Activated naive CD8-positive, alpha-beta T cell (primary cell): ENCODE measurements around the gene OR4S1.
A peak's percentile ranks its signal among the peaks of the same experiment; 100 is the strongest.
"Not testable (repeated sequence)": the region's sequence is repeated elsewhere in the genome, so short reads cannot be mapped to it uniquely, and the experiment has no call there.

Experiments used
- H3K27ac Mint-ChIP-seq: one replicate; pipeline ENCODE4 v1.8.0; 2021; ENCODE audit warnings: mixed read lengths
- H3K27me3 Mint-ChIP-seq: one replicate; pipeline ENCODE4 v1.8.0; 2021; ENCODE audit warnings: mixed read lengths
- H3K36me3 Mint-ChIP-seq: one replicate; pipeline ENCODE4 v1.8.0; 2021; ENCODE audit warnings: mixed read lengths
- H3K4me1 Mint-ChIP-seq: one replicate; pipeline ENCODE4 v1.8.0; 2021; ENCODE audit warnings: low read depth, mixed read lengths
- H3K4me3 Mint-ChIP-seq: one replicate; pipeline ENCODE4 v1.8.0; 2021; ENCODE audit warnings: mild to moderate bottlenecking, mixed read lengths
- H3K9me3 Mint-ChIP-seq: one replicate; pipeline ENCODE4 v1.8.0; 2021; ENCODE audit warnings: low read depth, mixed read lengths

OR4S1 gene

GRCh38 chr11:48305923-48306322 is at the start of gene OR4S1:
OR4S1 (plus strand) TSS chr11:48306223; CDS start chr11:48306223, 0 bp downstream.
- H3K4me3 Mint-ChIP-seq = no peak within 1 kb of the TSS
- H3K27me3 Mint-ChIP-seq = peaks cover 17% of the 10 kb centered on the region
- no peak within 1 kb of the TSS for H3K27ac Mint-ChIP-seq
- no peaks in the 10 kb centered on the region for H3K36me3 Mint-ChIP-seq
- H3K9me3 Mint-ChIP-seq = no peaks in the 10 kb centered on the region
- peaks cover 2% of the 10 kb centered on the region for H3K4me1 Mint-ChIP-seq

- Mint-ChIP-seq H3K9me3 (no peaks in the 10 kb centered on the region), H3K4me1 (no peaks in the 10 kb centered on the region), H3K36me3 (no peaks in the 10 kb centered on the region), H3K27me3 (peaks cover 16% of the 10 kb centered on the region), H3K27ac (no peak overlapping the region), H3K4me3 (no peak overlapping the region)
Measured at GRCh38 chr11:48261600-48261999, 44.4 kb upstream of the OR4S1 start.

GRCh38 chr11:48263423-48263911 is 42.6 kb upstream of the OR4S1 start, which contains the start of gene OR4X1:
OR4X1 (plus strand) TSS chr11:48263861; CDS start chr11:48263861, 0 bp downstream.
- Mint-ChIP-seq H3K4me3 (no peak within 1 kb of the TSS), H3K4me1 (no peaks in the 10 kb centered on the region), H3K36me3 (no peaks in the 10 kb centered on the region), H3K9me3 (no peaks in the 10 kb centered on the region), H3K27me3 (peaks cover 2% of the 10 kb centered on the region), H3K27ac (no peak within 1 kb of the TSS)

- H3K4me3 Mint-ChIP-seq = no peak overlapping the region
- no peaks in the 10 kb centered on the region for H3K4me1 Mint-ChIP-seq
- no peaks in the 10 kb centered on the region for H3K36me3 Mint-ChIP-seq
- H3K27ac Mint-ChIP-seq = no peak overlapping the region
- no peaks in the 10 kb centered on the region for H3K9me3 Mint-ChIP-seq
- H3K27me3 Mint-ChIP-seq = peaks cover 5% of the 10 kb centered on the region
Measured at GRCh38 chr11:48270621-48271020, 35.4 kb upstream of the OR4S1 start.

GRCh38 chr11:48272606-48273005 is 33.4 kb upstream of the OR4S1 start:
- no peaks in the 10 kb centered on the region for H3K9me3 Mint-ChIP-seq
- no peak overlapping the region for H3K4me3 Mint-ChIP-seq
- no peaks in the 10 kb centered on the region for H3K4me1 Mint-ChIP-seq
- no peaks in the 10 kb centered on the region for H3K36me3 Mint-ChIP-seq
- peaks cover 5% of the 10 kb centered on the region for H3K27me3 Mint-ChIP-seq
- no peak overlapping the region for H3K27ac Mint-ChIP-seq

- Mint-ChIP-seq H3K27me3 (peaks cover 17% of the 10 kb centered on the region), H3K36me3 (no peaks in the 10 kb centered on the region), H3K4me3 (no peak overlapping the region), H3K4me1 (peaks cover 2% of the 10 kb centered on the region), H3K9me3 (no peaks in the 10 kb centered on the region), H3K27ac (no peak overlapping the region)
Measured at GRCh38 chr11:48307760-48308386, 1.9 kb downstream of the OR4S1 start.

- H3K27me3 Mint-ChIP-seq, H3K4me1 Mint-ChIP-seq, H3K9me3 Mint-ChIP-seq, H3K4me3 Mint-ChIP-seq, H3K27ac Mint-ChIP-seq, H3K36me3 Mint-ChIP-seq: not testable (repeated sequence)
Measured at GRCh38 chr11:48313590-48313989, 7.6 kb downstream of the OR4S1 start.

GRCh38 chr11:48319813-48320212 is 13.8 kb downstream of the OR4S1 start:
- not testable (repeated sequence) for H3K27me3 Mint-ChIP-seq, H3K36me3 Mint-ChIP-seq, H3K27ac Mint-ChIP-seq, H3K9me3 Mint-ChIP-seq, H3K4me3 Mint-ChIP-seq, H3K4me1 Mint-ChIP-seq

- not testable (repeated sequence) for H3K4me3 Mint-ChIP-seq, H3K27ac Mint-ChIP-seq, H3K27me3 Mint-ChIP-seq, H3K9me3 Mint-ChIP-seq, H3K36me3 Mint-ChIP-seq, H3K4me1 Mint-ChIP-seq
Measured at GRCh38 chr11:48324620-48325019, 18.6 kb downstream of the OR4S1 start, which contains the start of gene OR4C3. OR4C3 (plus strand) TSS chr11:48324920; CDS start chr11:48325022, 102 bp downstream.

- H3K27me3 Mint-ChIP-seq = no peaks in the 10 kb centered on the region
- peaks cover 4% of the 10 kb centered on the region for H3K9me3 Mint-ChIP-seq
- H3K4me3 Mint-ChIP-seq = no peak overlapping the region
- H3K36me3 Mint-ChIP-seq = peaks cover 6% of the 10 kb centered on the region
- peaks cover 27% of the 10 kb centered on the region for H3K4me1 Mint-ChIP-seq
- no peak overlapping the region for H3K27ac Mint-ChIP-seq
Measured at GRCh38 chr11:48341466-48341865, 35.4 kb downstream of the OR4S1 start.

GRCh38 chr11:48342505-48342904 is 36.5 kb downstream of the OR4S1 start:
- not testable (repeated sequence) for H3K36me3 Mint-ChIP-seq, H3K27ac Mint-ChIP-seq, H3K27me3 Mint-ChIP-seq, H3K9me3 Mint-ChIP-seq
- Mint-ChIP-seq H3K4me3 (peak overlapping the region; percentile 30), H3K4me1 (peaks cover 35% of the 10 kb centered on the region)

GRCh38 chr11:48346286-48346685 is 40.3 kb downstream of the OR4S1 start:
- not testable (repeated sequence) for H3K27ac Mint-ChIP-seq, H3K36me3 Mint-ChIP-seq, H3K27me3 Mint-ChIP-seq
- Mint-ChIP-seq H3K4me3 (peak overlapping the region; percentile 30), H3K9me3 (peaks cover 11% of the 10 kb centered on the region), H3K4me1 (peaks cover 27% of the 10 kb centered on the region)

- no peaks in the 10 kb centered on the region for H3K4me1 Mint-ChIP-seq
- no peak overlapping the region for H3K27ac Mint-ChIP-seq
- H3K4me3 Mint-ChIP-seq = no peak overlapping the region
- H3K36me3 Mint-ChIP-seq = no peaks in the 10 kb centered on the region
- no peaks in the 10 kb centered on the region for H3K27me3 Mint-ChIP-seq
- peaks cover 11% of the 10 kb centered on the region for H3K9me3 Mint-ChIP-seq
Measured at GRCh38 chr11:48354013-48354412, 48.0 kb downstream of the OR4S1 start.

- H3K9me3 Mint-ChIP-seq = peaks cover 17% of the 10 kb centered on the region
- H3K4me1 Mint-ChIP-seq = no peaks in the 10 kb centered on the region
- H3K4me3 Mint-ChIP-seq = no peak overlapping the region
- no peaks in the 10 kb centered on the region for H3K36me3 Mint-ChIP-seq
- no peak overlapping the region for H3K27ac Mint-ChIP-seq
- no peaks in the 10 kb centered on the region for H3K27me3 Mint-ChIP-seq
Measured at GRCh38 chr11:48354677-48355076, 48.7 kb downstream of the OR4S1 start.
